K562 (cell line): ENCODE results near the gene HYCC2. TPM values are rescaled to one million over a fixed set of nuclear protein-coding genes. Genes with fewer than 3 reads are reported as not detected.

Experiments
- ATAC-seq: fragments of 200-7000 bp; cut with Tn5 transposase; 3 replicates; pipeline ENCODE4 v1.9.1; 2020; ENCODE audit warnings: moderate library complexity
- BruUV-seq: library from RNA; stranded (reverse); fragments of 400-500 nt; replicated peaks from 2 replicates; lab custom pipeline; 2021; lab: Mats Ljungman, UMichigan
- CTCF ChIA-PET: fragments of 300-600 bp; formaldehyde crosslinking; extraction: SDS; loops from one replicate; lab custom pipeline; 2021; ENCODE audit warnings: low intra/inter-chr PET ratio; lab: Yijun Ruan, JAX
- POLR2A ChIA-PET: fragments of 300-600, 350-650 bp; sonication (Branson Sonifier 250); formaldehyde crosslinking; extraction: SDS; loops from one replicate; lab custom pipeline; 2021; ENCODE audit warnings: antibody characterized with exemption, inconsistent platforms; lab: Yijun Ruan, JAX
- DNase-seq, 4 experiments: peaks; one replicate each; pipeline versions ENCODE4 v3.0.0 to v3.0.0-alpha.2; 2011 to 2018; ENCODE audit warnings: low spot score in 3 of 4, mixed read lengths in 3 of 4; ENCODE audit errors: extremely low read depth in 1 of 4
- FAIRE-seq: peaks from 2 replicates; lab custom pipeline; 2011; peaks lifted over from hg19 to GRCh38; lab: Jason Lieb, UNC
- H2AFZ ChIP-seq: 2 replicates; pipeline ENCODE4 v1.6.0; 2011; ENCODE audit warnings: low read depth, low read length, control low read depth, inconsistent platforms
- H3K27ac ChIP-seq: fragments of 200-600 bp; 3 replicates; pipeline ENCODE4 v1.8.0; 2011; ENCODE audit warnings: low read depth, mild to moderate bottlenecking, control low read depth, inconsistent platforms, low read length, moderate library complexity, mixed read lengths; ENCODE audit errors: extremely low read depth
- H3K27me3 ChIP-seq, 2 experiments: fragments of 300-600 bp in 1 of 2; 2 replicates in 1 of 2; 3 replicates in 1 of 2; pipeline versions ENCODE4 v1.6.0 to v1.8.0; 2011; ENCODE audit warnings: inconsistent platforms in 2 of 2, low read length in 2 of 2, mild to moderate bottlenecking in 1 of 2, mixed read lengths in 1 of 2, moderate library complexity in 1 of 2; ENCODE audit not compliant: control insufficient read depth in 2 of 2, insufficient read depth in 2 of 2
- H3K36me3 ChIP-seq: fragments of 300-600 bp; 3 replicates; pipeline ENCODE4 v1.8.0; 2011; ENCODE audit warnings: mild to moderate bottlenecking, low read length, inconsistent platforms; ENCODE audit not compliant: control insufficient read depth, insufficient read depth
- H3K4me1 ChIP-seq, 2 experiments: fragments of 200-600 bp in 1 of 2; replicated peaks in 1 of 2; 2 replicates in 1 of 2; 3 replicates in 1 of 2; pipeline versions ENCODE4 v1.5.1 to v1.8.0; 2011; ENCODE audit warnings: inconsistent platforms in 2 of 2, low read length in 2 of 2, mild to moderate bottlenecking in 1 of 2, mixed read lengths in 1 of 2, moderate library complexity in 1 of 2; ENCODE audit not compliant: control insufficient read depth in 2 of 2, insufficient read depth in 2 of 2
- H3K4me2 ChIP-seq: 2 replicates; pipeline ENCODE4 v1.6.1; 2011; ENCODE audit warnings: low read length, control low read depth, inconsistent platforms, mixed read lengths; ENCODE audit not compliant: insufficient read depth
- H3K4me3 ChIP-seq: fragments of 200-600 bp; sonication (generic), shearing (Covaris generic); 2 replicates; pipeline ENCODE4 v1.5.1; 2016; ENCODE audit warnings: control low read depth, inconsistent platforms
- H3K79me2 ChIP-seq: fragments of 200-600 bp; 3 replicates; pipeline ENCODE4 v1.8.0; 2011; ENCODE audit warnings: low read length, inconsistent platforms; ENCODE audit not compliant: control insufficient read depth, insufficient read depth
- H3K9ac ChIP-seq, 2 experiments: 2 replicates each; pipeline versions ENCODE4 v1.6.0 to v1.6.1; 2011; ENCODE audit warnings: low read depth in 2 of 2, low read length in 2 of 2, control low read depth in 1 of 2, inconsistent platforms in 1 of 2, mild to moderate bottlenecking in 1 of 2, mixed read lengths in 1 of 2; ENCODE audit not compliant: insufficient read depth in 1 of 2
- H3K9me1 ChIP-seq: one replicate; pipeline ENCODE4 v1.6.0; 2011; ENCODE audit warnings: inconsistent platforms, mild to moderate bottlenecking, low read length, moderate library complexity; ENCODE audit not compliant: control insufficient read depth, insufficient read depth
- H3K9me3 ChIP-seq: replicated peaks from 2 replicates; pipeline ENCODE4 v1.5.1; 2011; ENCODE audit warnings: low read depth, low read length, inconsistent platforms; ENCODE audit not compliant: control insufficient read depth, insufficient read depth
- H4K20me1 ChIP-seq: replicated peaks from 2 replicates; pipeline ENCODE4 v1.6.1; 2011; ENCODE audit warnings: low read length, inconsistent platforms, mixed read lengths; ENCODE audit not compliant: control insufficient read depth, insufficient read depth
- BHLHE40 ChIP-seq: IDR thresholded peaks from 2 replicates; pipeline ENCODE4 v1.6.1; 2011; ENCODE audit warnings: low read length, improper control_type of control experiment
- E2F3 ChIP-seq: fragments of 250-450 bp; sonication (Bioruptor Pico); IDR thresholded peaks from 2 replicates; pipeline ENCODE4 v1.4.0; 2020; ENCODE audit warnings: mild to moderate bottlenecking
- FOXA1 ChIP-seq: fragments of 450-650 bp; IDR thresholded peaks from 2 replicates; pipeline ENCODE4 v1.6.1; 2016; ENCODE audit warnings: mild to moderate bottlenecking, borderline replicate concordance
- FOXK1 ChIP-seq: sonication (generic); formaldehyde crosslinking; IDR thresholded peaks from 2 replicates; pipeline ENCODE4 v1.8.0; 2022; ENCODE audit warnings: missing genetic modification reagents, mild to moderate bottlenecking, borderline replicate concordance
- HMG20B ChIP-seq: fragments of 250-450 bp; sonication (Bioruptor Pico); IDR thresholded peaks from 2 replicates; pipeline ENCODE4 v1.5.0; 2021; ENCODE audit warnings: mild to moderate bottlenecking
- KHSRP ChIP-seq: fragments of 450-650 bp; IDR thresholded peaks from 2 replicates; pipeline ENCODE4 v1.6.1; 2017
- KLF16 ChIP-seq: IDR thresholded peaks from 2 replicates; pipeline ENCODE4 v1.6.1; 2016; ENCODE audit warnings: antibody characterized with exemption
- MECOM ChIP-seq: fragments of 250-450 bp; sonication (Bioruptor Pico); IDR thresholded peaks from 2 replicates; pipeline ENCODE4 v1.8.0; 2022; ENCODE audit warnings: inconsistent platforms
- PHF8 ChIP-seq: fragments of 200-600 bp; sonication (generic); IDR thresholded peaks from 2 replicates; pipeline ENCODE4 v1.6.1; 2012; ENCODE audit warnings: mixed run types, mild to moderate bottlenecking, inconsistent platforms, low read length, moderate library complexity, borderline replicate concordance
- POLR3A ChIP-seq: IDR thresholded peaks from 2 replicates; pipeline ENCODE4 v1.6.1; 2011; ENCODE audit warnings: borderline replicate concordance, mild to moderate bottlenecking, moderate library complexity; ENCODE audit not compliant: insufficient read length, insufficient read depth; ENCODE audit errors: extremely low read depth
- SNRNP70 ChIP-seq: fragments of 200-400 bp; formaldehyde crosslinking; optimal IDR thresholded peaks from 2 replicates; pipeline ENCODE3; 2017; ENCODE audit warnings: low read depth, low read length
- ZFPM2 ChIP-seq: fragments of 250-450 bp; sonication (Bioruptor Pico); IDR thresholded peaks from 2 replicates; pipeline ENCODE4 v1.5.1; 2022; ENCODE audit warnings: mild to moderate bottlenecking
- ZNF217 ChIP-seq: sonication (generic); formaldehyde crosslinking; IDR thresholded peaks from 2 replicates; pipeline ENCODE4 v1.8.0; 2022; ENCODE audit warnings: mild to moderate bottlenecking, missing genetic modification reagents
- ZNF764 ChIP-seq: fragments of 250-450 bp; sonication (Bioruptor Pico); IDR thresholded peaks from 2 replicates; pipeline ENCODE4 v1.4.0; 2020; ENCODE audit warnings: low read depth, mild to moderate bottlenecking, moderate library complexity
- ZNF766 ChIP-seq: fragments of 200-800 bp; sonication (Bioruptor generic); conservative IDR thresholded peaks from 2 replicates; pipeline ENCODE4 v1.6.1; 2016; ENCODE audit warnings: missing genetic modification characterization, missing compliant biosample characterization
- WGBS: fragments of 100-300 bp; shearing (Covaris generic); methylation state at CpG from one replicate; pipeline ENCODE4 v1.1.6; 2016; ENCODE audit warnings: low coverage, mixed read lengths; ENCODE audit not compliant: insufficient coverage; ENCODE audit errors: missing lambda C conversion rate; 5-methylcytosine and 5-hydroxymethylcytosine counted together
- in situ Hi-C: fragments of 300-500 bp; cut with MboI; formaldehyde crosslinking; loops from 4 replicates; pipeline ENCODE4 v1.15.0; 2018; ENCODE audit warnings: inconsistent platforms, mixed read lengths
- intact Hi-C: fragments of 100-400 bp; cut with micrococcal nuclease; formaldehyde crosslinking; loops from 2 replicates; pipeline ENCODE4 v1.14.2; 2022
- polyA plus RNA-seq, 8 experiments: library from polyadenylated mRNA; depleted of rRNA in 4 of 8; stranded (reverse) in 5 of 8; unstranded in 3 of 8; fragments of >200 nt; fragmentation: Nextera tagmentation in 2 of 8; fragmentation: Illumina TruSeq in 1 of 8; extraction: Ambion mirVana in 2 of 8; extraction: Trizol in 1 of 8; gene quantifications; 2 replicates each; pipeline versions ENCODE4 v1.2.1 to v1.2.3, GENCODE V29; 2011 to 2014; ENCODE audit warnings: inconsistent platforms in 1 of 8, missing spikeins in 1 of 8
- total RNA-seq, 7 experiments: library from RNA; depleted of rRNA in 6 of 7; stranded (reverse); fragments of >200 nt in 6 of 7; fragmentation: Illumina TruSeq in 2 of 7; extraction: Trizol in 2 of 7; gene quantifications; 2 replicates each; pipeline versions ENCODE4 v1.2.1 to v1.2.3, GENCODE V29; 2011 to 2021; ENCODE audit warnings: low replicate concordance in 1 of 7
- TF ChIP-seq, protein P1 (sequence below): sonication (generic); formaldehyde crosslinking; IDR thresholded peaks from 2 replicates; pipeline ENCODE4 v1.5.0; 2020; ENCODE audit warnings: missing genetic modification reagents

Gene HYCC2
- total and polyA plus RNA-seq, 9 of the 15 experiments (the other 6 are each of a cell fraction or from before 2014, with no cell fraction given), result 5.4 to 20.0 (median 9.8) TPM

GRCh38 chr2:201100497-201100896 lies 29.0 kb upstream of the HYCC2 start:
- Histone ChIP-seq H3K4me1 (peaks cover 3 to 4% of the 10 kb centered on the region in 2 experiments; a peak in 3 of 5 replicates), H3K4me2 (no peak overlapping the region), H3K9ac (no peak overlapping the region), H3K9me1 (no peaks in the 10 kb centered on the region), H3K36me3 (no peaks in the 10 kb centered on the region), H3K79me2 (no peaks in the 10 kb centered on the region), H3K27me3 (no peaks in the 10 kb centered on the region), H4K20me1 (no peaks in the 10 kb centered on the region), H2AFZ (no peak overlapping the region), H3K4me3 (no peak overlapping the region), H3K9me3 (no peaks in the 10 kb centered on the region), H3K27ac (no peak overlapping the region)
- no peak for TF ChIP-seq FOXA1
- TF ChIP-seq, protein P1, sequence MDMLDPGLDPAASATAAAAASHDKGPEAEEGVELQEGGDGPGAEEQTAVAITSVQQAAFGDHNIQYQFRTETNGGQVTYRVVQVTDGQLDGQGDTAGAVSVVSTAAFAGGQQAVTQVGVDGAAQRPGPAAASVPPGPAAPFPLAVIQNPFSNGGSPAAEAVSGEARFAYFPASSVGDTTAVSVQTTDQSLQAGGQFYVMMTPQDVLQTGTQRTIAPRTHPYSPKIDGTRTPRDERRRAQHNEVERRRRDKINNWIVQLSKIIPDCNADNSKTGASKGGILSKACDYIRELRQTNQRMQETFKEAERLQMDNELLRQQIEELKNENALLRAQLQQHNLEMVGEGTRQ, result no peak
- TF ChIP-seq ZNF217 (CRISPR knock-in tag), result no peak
- no peak for TF ChIP-seq MECOM (CRISPR knock-in tag)
- no peak for TF ChIP-seq BHLHE40
- FAIRE-seq (no peak), ATAC-seq (no peak), DNase-seq (no peak)
- POLR2A ChIA-PET, result interaction anchor here (0.5 to 1.5 kb wide), 3 partner anchors 8 to 17 kb away, joined by 3 to 4 read pairs (median 3); no protein-coding TSS in a partner anchor
- BruUV-seq, result no TSS peak
- 79% methylated on average over 3 of the region's 3 CpGs for WGBS
- intact Hi-C loops, result no loop called here
- in situ Hi-C loops, result no loop called here
- CTCF ChIA-PET, result no interaction called here

DNA sequence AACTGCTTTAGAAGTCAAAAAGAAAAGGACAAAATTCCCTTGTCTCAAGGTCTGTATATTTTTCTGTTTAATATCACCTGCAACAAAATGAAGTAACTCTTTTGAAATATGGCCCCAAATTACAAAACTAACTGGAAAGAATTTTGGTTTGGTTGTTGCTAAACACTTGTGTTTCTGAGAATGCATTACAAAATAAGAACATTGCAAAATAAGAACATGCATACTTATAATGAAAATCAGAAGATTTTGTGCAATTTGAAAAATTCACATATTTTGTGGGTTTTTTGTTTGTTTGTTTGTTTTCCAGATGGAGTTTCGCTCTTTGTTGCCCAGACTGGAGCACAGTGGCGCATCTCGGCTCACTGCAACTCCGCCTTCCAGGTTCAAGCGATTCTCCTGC lies 22.1 kb upstream of the HYCC2 start:
- ATAC-seq (no peak), FAIRE-seq (no peak), DNase-seq (no peak)
- no peaks in the 10 kb centered on the region for H3K4me1 ChIP-seq
- H3K36me3 ChIP-seq, result no peaks in the 10 kb centered on the region
- ChIA-PET CTCF (no interaction called here), POLR2A (no interaction called here)
- in situ Hi-C loops, result no loop called here
- BruUV-seq, result no TSS peak
- H4K20me1 ChIP-seq, result no peaks in the 10 kb centered on the region
- H3K9me3 ChIP-seq, result no peaks in the 10 kb centered on the region
- no peaks in the 10 kb centered on the region for H3K27me3 ChIP-seq
- TF ChIP-seq POLR3A (no peak), FOXK1 (CRISPR knock-in tag) (no peak), SNRNP70 (no peak), KHSRP (no peak), ZNF764 (CRISPR knock-in tag) (no peak), E2F3 (CRISPR knock-in tag) (no peak), HMG20B (CRISPR knock-in tag) (no peak), ZNF766 (no peak), ZFPM2 (CRISPR knock-in tag) (no peak), PHF8 (no peak), KLF16 (no peak)
- no peak overlapping the region for H3K9ac ChIP-seq
- 96% methylated on average over 4 of the region's 5 CpGs for WGBS
- H2AFZ ChIP-seq, result no peak overlapping the region
- H3K27ac ChIP-seq, result no peak overlapping the region
- H3K9me1 ChIP-seq, result no peaks in the 10 kb centered on the region
- H3K4me3 ChIP-seq, result no peak overlapping the region
- H3K79me2 ChIP-seq, result no peaks in the 10 kb centered on the region
- no peak overlapping the region for H3K4me2 ChIP-seq
- intact Hi-C loops, result loop anchor here (2.0 kb wide), 1 partner anchor 15 kb away; no protein-coding TSS in a partner anchor
